H1 (cell line): ENCODE measurements around the gene FAM200B. TPM values are rescaled to one million over a fixed set of nuclear protein-coding genes. Genes with fewer than 3 reads are reported as not detected.

ENCODE experiments used
- SP1 ChIP-seq: IDR thresholded peaks from 2 replicates; pipeline ENCODE4 v1.6.1; 2011; ENCODE audit warnings: low read depth, low read length
- polyA plus RNA-seq, 7 experiments: library from polyadenylated mRNA; depleted of rRNA in 3 of 7; stranded (reverse) in 5 of 7; unstranded in 2 of 7; fragments of >200 nt in 5 of 7; fragments of 200-250 nt in 2 of 7; gene quantifications; 1 replicate in 5 of 7; 2 replicates in 1 of 7; 4 replicates in 1 of 7; pipeline versions ENCODE4 v1.2.1 to v1.2.3, GENCODE V29; 2011 to 2013; ENCODE audit warnings: missing spikeins in 2 of 7, mixed read lengths in 2 of 7
- total RNA-seq: library from RNA; stranded (reverse); fragmentation: NEBNext Ultra II Directional; extraction: Animal tissue kit (Norgen Biotek cat#: 25700); gene quantifications from 2 replicates; pipeline ENCODE4 v1.2.1, GENCODE V29; 2021
- TF ChIP-seq, protein P1 (sequence below): fragments of 300-600 bp; sonication (generic); IDR thresholded peaks from 2 replicates; pipeline ENCODE4 v1.7.1; 2012; ENCODE audit warnings: low read length, moderate library complexity, mild to moderate bottlenecking, inconsistent platforms; ENCODE audit not compliant: insufficient replicate concordance
- TF ChIP-seq, protein P2 (sequence below): IDR thresholded peaks from 2 replicates; pipeline ENCODE4 v1.6.1; 2011; ENCODE audit warnings: low read length, improper control_type of control experiment

Gene FAM200B
- total and polyA plus RNA-seq, 2 of the 8 experiments (the other 6 are each of a cell fraction or from before 2014, with no cell fraction given): 10.7 to 23.7 TPM

GRCh38 chr4:15677507-15677988 lies 4.1 kb upstream of the FAM200B start (continued):
- TF ChIP-seq, protein P1, sequence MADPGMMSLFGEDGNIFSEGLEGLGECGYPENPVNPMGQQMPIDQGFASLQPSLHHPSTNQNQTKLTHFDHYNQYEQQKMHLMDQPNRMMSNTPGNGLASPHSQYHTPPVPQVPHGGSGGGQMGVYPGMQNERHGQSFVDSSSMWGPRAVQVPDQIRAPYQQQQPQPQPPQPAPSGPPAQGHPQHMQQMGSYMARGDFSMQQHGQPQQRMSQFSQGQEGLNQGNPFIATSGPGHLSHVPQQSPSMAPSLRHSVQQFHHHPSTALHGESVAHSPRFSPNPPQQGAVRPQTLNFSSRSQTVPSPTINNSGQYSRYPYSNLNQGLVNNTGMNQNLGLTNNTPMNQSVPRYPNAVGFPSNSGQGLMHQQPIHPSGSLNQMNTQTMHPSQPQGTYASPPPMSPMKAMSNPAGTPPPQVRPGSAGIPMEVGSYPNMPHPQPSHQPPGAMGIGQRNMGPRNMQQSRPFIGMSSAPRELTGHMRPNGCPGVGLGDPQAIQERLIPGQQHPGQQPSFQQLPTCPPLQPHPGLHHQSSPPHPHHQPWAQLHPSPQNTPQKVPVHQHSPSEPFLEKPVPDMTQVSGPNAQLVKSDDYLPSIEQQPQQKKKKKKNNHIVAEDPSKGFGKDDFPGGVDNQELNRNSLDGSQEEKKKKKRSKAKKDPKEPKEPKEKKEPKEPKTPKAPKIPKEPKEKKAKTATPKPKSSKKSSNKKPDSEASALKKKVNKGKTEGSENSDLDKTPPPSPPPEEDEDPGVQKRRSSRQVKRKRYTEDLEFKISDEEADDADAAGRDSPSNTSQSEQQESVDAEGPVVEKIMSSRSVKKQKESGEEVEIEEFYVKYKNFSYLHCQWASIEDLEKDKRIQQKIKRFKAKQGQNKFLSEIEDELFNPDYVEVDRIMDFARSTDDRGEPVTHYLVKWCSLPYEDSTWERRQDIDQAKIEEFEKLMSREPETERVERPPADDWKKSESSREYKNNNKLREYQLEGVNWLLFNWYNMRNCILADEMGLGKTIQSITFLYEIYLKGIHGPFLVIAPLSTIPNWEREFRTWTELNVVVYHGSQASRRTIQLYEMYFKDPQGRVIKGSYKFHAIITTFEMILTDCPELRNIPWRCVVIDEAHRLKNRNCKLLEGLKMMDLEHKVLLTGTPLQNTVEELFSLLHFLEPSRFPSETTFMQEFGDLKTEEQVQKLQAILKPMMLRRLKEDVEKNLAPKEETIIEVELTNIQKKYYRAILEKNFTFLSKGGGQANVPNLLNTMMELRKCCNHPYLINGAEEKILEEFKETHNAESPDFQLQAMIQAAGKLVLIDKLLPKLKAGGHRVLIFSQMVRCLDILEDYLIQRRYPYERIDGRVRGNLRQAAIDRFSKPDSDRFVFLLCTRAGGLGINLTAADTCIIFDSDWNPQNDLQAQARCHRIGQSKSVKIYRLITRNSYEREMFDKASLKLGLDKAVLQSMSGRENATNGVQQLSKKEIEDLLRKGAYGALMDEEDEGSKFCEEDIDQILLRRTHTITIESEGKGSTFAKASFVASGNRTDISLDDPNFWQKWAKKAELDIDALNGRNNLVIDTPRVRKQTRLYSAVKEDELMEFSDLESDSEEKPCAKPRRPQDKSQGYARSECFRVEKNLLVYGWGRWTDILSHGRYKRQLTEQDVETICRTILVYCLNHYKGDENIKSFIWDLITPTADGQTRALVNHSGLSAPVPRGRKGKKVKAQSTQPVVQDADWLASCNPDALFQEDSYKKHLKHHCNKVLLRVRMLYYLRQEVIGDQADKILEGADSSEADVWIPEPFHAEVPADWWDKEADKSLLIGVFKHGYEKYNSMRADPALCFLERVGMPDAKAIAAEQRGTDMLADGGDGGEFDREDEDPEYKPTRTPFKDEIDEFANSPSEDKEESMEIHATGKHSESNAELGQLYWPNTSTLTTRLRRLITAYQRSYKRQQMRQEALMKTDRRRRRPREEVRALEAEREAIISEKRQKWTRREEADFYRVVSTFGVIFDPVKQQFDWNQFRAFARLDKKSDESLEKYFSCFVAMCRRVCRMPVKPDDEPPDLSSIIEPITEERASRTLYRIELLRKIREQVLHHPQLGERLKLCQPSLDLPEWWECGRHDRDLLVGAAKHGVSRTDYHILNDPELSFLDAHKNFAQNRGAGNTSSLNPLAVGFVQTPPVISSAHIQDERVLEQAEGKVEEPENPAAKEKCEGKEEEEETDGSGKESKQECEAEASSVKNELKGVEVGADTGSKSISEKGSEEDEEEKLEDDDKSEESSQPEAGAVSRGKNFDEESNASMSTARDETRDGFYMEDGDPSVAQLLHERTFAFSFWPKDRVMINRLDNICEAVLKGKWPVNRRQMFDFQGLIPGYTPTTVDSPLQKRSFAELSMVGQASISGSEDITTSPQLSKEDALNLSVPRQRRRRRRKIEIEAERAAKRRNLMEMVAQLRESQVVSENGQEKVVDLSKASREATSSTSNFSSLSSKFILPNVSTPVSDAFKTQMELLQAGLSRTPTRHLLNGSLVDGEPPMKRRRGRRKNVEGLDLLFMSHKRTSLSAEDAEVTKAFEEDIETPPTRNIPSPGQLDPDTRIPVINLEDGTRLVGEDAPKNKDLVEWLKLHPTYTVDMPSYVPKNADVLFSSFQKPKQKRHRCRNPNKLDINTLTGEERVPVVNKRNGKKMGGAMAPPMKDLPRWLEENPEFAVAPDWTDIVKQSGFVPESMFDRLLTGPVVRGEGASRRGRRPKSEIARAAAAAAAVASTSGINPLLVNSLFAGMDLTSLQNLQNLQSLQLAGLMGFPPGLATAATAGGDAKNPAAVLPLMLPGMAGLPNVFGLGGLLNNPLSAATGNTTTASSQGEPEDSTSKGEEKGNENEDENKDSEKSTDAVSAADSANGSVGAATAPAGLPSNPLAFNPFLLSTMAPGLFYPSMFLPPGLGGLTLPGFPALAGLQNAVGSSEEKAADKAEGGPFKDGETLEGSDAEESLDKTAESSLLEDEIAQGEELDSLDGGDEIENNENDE: no peak
- TF ChIP-seq, protein P2, sequence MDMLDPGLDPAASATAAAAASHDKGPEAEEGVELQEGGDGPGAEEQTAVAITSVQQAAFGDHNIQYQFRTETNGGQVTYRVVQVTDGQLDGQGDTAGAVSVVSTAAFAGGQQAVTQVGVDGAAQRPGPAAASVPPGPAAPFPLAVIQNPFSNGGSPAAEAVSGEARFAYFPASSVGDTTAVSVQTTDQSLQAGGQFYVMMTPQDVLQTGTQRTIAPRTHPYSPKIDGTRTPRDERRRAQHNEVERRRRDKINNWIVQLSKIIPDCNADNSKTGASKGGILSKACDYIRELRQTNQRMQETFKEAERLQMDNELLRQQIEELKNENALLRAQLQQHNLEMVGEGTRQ: no peak
- TF ChIP-seq SP1: no peak
